Skin epidermis (tissue), 12 donors: ENCODE data around the gene KAT8.

Experiments
- H3K27ac ChIP-seq, 21 experiments: fragments of 200-600 bp; sonication (generic) in 11 of 21; one replicate each; pipeline ENCODE4 v1.5.0; 2020; ENCODE audit warnings: mild to moderate bottlenecking in 3 of 21, inconsistent platforms in 2 of 21, moderate library complexity in 2 of 21
- H3K4me3 ChIP-seq, 7 experiments: fragments of 200-600 bp; sonication (generic) in 2 of 7; one replicate each; pipeline ENCODE4 v1.5.0; 2020; ENCODE audit warnings: inconsistent platforms in 2 of 7, mild to moderate bottlenecking in 2 of 7, moderate library complexity in 1 of 7

KAT8 gene

DNA sequence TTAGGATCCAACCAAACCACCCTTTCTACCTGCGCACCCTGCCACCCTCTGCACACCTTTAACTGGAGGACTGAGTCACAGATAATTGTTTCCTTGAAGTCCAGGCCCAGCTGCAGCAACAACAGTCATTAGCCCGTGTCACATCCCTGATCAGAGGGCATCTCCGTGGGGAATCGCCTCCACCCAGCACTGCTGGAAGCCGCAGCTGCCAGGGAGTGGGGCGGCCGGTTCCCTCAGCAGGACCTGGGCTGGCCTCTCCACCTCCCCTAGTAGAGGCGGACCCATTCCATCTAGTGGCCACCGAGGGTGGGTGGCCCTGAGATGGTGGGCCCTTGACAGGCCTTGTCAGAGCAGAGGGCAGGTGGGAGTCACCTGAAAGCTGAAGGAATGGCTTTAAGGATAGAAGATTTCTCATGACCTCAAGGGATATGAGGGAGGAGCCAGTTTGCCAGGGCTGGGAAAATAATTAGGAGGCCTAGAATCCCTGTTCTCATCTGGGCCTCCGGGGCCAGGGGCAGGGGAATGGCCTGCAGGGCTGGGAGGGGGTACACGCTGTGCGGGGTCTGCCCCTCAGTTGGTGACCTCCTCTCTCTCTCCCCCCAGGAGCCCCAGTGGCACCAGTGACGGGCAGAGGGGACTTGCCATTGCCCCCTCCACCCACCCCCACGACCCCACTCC lies 35.0 kb upstream of the KAT8 start:
- Histone ChIP-seq H3K27ac (peak overlapping the region in 8 of 21 experiments; percentile 18 to 66 (median 40)), H3K4me3 (no peak overlapping the region)

GRCh38 chr16:31083081-31083480 lies 34.4 kb upstream of the KAT8 start:
- Histone ChIP-seq H3K27ac (peak overlapping the region in 5 of 21 experiments; percentile 22 to 50 (median 33)), H3K4me3 (no peak overlapping the region)

- no peak overlapping the region for H3K4me3 ChIP-seq
- H3K27ac ChIP-seq: peak overlapping the region in 2 of 21 experiments; percentile 29 to 43
Measured at GRCh38 chr16:31083556-31083955, 33.9 kb upstream of the KAT8 start.

- H3K27ac ChIP-seq: peak overlapping the region in 2 of 21 experiments; percentile 29 to 59
- no peak overlapping the region for H3K4me3 ChIP-seq
Measured at GRCh38 chr16:31083981-31084380, 33.5 kb upstream of the KAT8 start.

DNA sequence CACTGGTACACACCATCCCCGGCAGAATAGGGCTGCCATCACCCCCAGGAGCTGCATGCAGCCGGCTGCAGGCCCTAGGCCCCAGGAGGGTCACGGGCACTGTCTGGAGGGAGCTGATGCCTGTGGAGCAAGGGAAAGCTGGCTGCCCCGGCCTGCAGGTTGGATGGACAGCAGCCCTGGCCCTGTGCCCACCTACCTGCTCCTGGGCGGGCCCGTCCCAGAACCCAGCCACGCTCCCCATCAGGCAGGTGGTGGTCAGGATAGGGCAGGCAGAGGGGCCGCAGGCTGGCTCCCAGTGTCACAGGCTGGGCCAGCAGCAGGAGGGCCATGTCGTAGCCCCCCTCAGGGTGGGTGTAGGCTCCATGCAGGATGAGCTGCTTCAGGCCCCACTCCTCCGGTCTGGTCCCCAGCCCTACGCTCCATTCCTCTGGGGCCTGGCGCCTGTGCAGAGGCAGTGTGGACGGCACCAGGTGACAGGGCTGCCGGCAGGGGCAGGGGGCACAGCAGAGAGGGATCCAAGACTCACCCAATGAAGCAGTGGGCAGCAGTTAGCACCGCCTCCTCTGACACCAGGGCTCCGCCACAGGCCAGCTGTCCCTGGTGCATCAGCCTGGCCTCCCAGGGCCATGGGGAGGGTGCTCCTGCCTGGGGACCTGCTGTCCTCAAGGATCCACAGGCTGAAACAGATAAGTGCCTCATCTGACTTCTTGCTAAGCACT lies 32.7 kb upstream of the KAT8 start:
- no peak overlapping the region for H3K4me3 ChIP-seq
- H3K27ac ChIP-seq: peak overlapping the region in 12 of 21 experiments; percentile 15 to 77 (median 55)

- H3K27ac ChIP-seq: peak overlapping the region in 10 of 21 experiments; percentile 22 to 77 (median 57)
- no peak overlapping the region for H3K4me3 ChIP-seq
Measured at GRCh38 chr16:31085411-31085810, 32.1 kb upstream of the KAT8 start.

GRCh38 chr16:31085873-31086628 lies 31.4 kb upstream of the KAT8 start:
- no peak overlapping the region for H3K4me3 ChIP-seq
- peak overlapping the region in 4 of 21 experiments; percentile 22 to 65 (median 35) for H3K27ac ChIP-seq

DNA sequence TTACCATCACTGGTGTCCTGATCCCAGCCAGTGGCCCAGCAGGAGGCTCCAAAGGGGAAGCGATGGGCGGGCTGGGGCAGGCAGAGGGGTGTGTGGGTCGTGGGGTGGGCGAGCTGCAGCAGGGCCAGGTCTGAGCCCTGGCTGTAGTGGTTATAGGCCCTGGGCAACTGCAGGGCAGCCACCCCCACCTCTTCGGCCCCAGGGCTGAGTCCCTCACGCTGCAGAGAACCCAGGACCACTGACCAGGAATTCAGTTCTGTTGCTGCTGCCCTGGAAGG lies 30.9 kb upstream of the KAT8 start:
- Histone ChIP-seq H3K4me3 (no peak overlapping the region), H3K27ac (no peak overlapping the region)

- Histone ChIP-seq H3K4me3 (no peak overlapping the region), H3K27ac (peak overlapping the region in 2 of 21 experiments; percentile 35 to 44)
Measured at GRCh38 chr16:31087481-31087880, 30.0 kb upstream of the KAT8 start.

DNA sequence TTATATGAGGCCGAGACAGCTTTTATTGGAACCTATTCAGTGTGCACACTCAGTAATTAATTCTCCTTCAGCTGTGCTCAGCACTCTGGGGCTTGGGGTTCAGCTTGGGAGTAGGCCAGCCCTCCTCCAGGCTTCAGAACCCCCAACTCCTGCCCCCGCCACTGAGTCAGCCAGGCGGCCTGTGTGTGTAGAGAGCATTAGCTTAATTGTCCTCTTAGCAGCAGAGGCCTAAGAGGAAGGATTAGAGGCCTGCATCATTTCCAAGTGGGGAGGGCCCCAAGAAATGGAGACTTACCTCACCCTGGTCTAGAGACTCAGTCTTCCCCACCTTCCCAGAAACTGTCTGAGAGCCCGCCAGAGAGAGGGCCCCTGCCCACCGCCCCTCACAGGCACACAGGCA lies 29.5 kb upstream of the KAT8 start:
- no peak overlapping the region for H3K4me3 ChIP-seq
- H3K27ac ChIP-seq: peak overlapping the region in 4 of 21 experiments; percentile 15 to 44 (median 26)

DNA sequence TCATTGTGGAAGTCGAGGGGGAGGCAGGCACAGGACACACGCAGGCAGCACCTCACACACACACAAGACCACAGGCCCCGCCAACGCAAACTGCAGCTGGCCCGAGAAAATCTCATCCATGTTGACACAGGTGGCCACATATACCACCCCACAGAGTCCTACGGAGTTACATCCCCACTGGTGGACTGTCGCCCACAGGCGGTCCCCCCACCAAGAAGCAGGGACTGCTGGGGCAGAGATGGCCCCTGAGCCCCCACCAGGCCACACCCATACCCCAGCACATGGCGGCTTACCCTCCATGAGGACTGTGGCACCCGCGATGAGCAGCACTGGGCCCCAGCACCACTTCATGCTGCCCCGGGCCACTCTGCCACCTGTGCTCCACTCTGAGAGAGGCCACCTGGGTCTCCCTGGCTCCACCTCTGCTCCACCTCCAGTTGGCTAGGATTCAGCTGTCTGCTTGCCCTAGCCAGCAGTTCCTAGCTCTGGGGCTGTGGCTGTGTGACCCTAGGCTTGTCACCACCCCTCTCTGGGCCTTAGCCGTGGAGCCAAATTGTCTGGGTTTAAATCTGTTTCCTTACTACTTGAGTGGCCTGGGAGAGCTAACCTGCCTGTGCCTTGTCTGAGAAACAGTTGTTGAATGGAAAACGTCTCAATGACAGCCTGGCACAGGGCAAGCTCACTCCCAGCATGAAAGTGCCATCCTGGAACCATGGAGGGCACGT lies 28.8 kb upstream of the KAT8 start, which contains the start of gene PRSS53:
PRSS53 (minus strand) TSS at position 485 of the 725 bp plus-strand sequence; CDS start at position 351, 134 bp downstream.
- peak within 1 kb of the TSS in 5 of 21 experiments; percentile 13 to 44 (median 16) for H3K27ac ChIP-seq
- no peak within 1 kb of the TSS for H3K4me3 ChIP-seq

DNA sequence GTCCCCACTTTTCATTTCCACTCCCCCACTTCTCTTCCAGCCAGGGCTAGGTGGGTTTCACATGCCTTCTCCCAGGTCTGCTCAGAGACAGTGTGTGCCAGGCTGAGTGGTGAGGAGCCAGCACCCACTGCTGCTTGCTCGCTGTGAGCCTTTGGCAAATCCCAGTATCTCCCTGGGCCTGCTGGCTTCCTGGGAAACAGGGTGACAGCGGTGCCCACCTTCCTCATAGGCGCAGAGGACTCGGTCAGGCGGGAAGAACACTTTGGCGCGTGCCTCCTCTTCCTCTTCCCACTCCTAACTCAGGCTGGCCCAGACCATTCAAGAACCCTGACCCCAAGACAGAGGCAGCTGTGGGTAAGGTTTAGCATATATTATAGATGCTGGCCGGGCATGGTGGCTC lies 28.3 kb upstream of the KAT8 start:
- H3K4me3 ChIP-seq: no peak overlapping the region
- peak overlapping the region in 1 of 21 experiments; percentile 21 for H3K27ac ChIP-seq

DNA sequence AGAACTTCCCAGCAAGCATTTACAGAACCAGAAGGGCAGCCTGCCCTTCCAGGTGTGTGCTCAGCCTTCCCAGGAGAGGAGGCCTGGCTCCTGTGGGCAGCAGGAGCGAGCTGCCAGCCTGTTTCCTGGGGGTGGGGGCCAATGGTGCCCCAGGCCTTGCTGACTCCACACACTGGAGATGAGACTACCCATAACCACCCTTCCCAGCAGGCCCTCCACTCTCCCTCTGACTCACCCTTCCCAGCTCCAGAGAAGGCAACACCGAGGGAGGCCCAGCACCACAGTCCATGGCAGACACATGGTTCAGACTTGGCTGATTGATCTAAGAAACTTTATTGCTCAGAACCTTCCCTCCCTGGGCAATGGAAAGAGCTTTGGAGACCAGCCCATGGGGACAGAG lies 26.9 kb upstream of the KAT8 start:
- Histone ChIP-seq H3K4me3 (no peak overlapping the region), H3K27ac (peak overlapping the region in 4 of 21 experiments; percentile 4 to 50 (median 39))

DNA sequence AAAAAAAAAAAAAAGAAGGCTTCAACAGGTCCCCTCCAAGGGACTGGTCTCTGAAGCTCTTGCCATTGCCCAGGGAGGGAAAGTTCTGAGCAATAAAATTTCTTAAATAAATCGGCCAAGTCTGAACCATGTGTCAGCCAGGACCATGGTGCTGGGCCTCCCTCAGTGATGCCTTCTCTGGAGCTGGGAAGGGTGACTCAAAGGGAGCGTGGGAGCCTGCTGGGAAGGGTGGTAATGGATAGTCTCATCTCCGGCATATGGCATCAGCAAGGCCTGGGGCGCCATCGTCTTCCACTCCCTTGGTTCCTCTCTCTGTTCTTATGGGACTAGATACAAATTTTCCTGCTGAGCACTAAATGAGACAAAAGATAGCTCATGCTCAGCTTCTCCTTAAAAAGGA lies 25.1 kb upstream of the KAT8 start:
- Histone ChIP-seq H3K4me3 (no peak overlapping the region), H3K27ac (peak overlapping the region in 1 of 21 experiments; percentile 60)

- Histone ChIP-seq H3K27ac (peak overlapping the region in 6 of 21 experiments; percentile 3 to 89 (median 67)), H3K4me3 (peak overlapping the region in 5 of 7 experiments; percentile 56 to 86 (median 71))
Measured at GRCh38 chr16:31093132-31093703, 24.2 kb upstream of the KAT8 start.

DNA sequence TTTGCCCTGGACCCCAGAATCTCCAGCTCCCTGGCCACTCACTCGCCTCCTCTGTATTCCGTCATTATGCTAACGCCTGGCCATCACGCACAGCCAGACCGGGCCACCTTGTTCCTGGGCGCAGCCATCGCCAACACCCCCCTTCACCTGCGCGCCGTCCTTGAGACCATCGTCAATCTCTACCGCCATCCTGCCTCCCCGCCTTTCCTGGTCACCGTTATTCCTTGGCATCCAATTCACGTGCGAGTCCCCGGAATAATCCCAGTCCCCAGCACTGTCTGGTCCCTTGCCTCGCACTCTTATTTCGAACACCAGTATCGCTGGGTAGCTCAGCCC lies 23.4 kb upstream of the KAT8 start:
- Histone ChIP-seq H3K4me3 (peak overlapping the region; percentile 56 to 86 (median 71)), H3K27ac (peak overlapping the region; percentile 16 to 89 (median 85))

- peak within 1 kb of the TSS; percentile 56 to 86 (median 71) for H3K4me3 ChIP-seq
- H3K27ac ChIP-seq: peak within 1 kb of the TSS; percentile 16 to 89 (median 85)
Measured at GRCh38 chr16:31094424-31095120, 22.9 kb upstream of the KAT8 start, which contains the start of gene VKORC1. TSS of gene VKORC1 (minus strand) at chr16:31094797. CDS start at chr16:31094729, 68 bp downstream.

DNA sequence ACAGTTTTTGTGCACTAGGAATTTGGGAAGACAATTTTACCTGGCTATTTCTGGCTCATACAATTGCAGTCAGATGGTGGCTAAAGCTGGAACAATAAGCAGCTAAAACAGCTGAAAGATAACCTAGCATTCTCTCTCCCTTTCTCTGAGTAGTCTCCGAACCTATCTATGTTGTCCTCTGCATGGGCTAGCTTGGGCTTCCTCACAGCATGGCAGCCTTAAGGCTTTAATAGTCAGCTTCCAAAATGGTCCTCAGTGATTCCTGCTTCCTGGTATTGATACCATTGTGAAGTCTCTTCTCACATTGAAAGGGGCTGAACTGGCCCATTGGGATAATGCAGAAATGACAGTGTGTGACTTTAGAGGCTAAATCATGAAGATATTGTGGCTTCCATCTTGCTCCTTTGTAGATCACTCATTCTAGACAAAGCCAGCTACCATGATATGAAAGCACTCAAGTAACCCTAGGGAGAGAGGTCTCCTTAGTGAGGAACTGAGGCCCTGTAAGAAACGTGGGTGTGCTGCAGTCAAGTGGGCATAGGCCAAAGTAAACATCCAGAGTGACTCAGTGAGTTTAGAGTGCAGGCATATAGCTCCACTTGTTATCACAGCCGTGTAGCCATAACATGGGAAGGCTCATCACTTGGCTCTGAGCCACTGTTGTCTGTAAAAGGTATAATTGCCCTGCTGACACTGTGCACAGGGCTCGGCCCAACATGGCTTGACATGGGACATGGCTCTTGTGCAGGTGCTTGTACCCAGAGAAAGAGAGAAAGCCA lies 17.4 kb upstream of the KAT8 start:
- H3K4me3 ChIP-seq: no peak overlapping the region
- no peak overlapping the region for H3K27ac ChIP-seq
